ENCODE data around the gene LGMN. TPM values are rescaled to one million over a fixed set of nuclear protein-coding genes. Genes with fewer than 3 reads are reported as not detected.

The LGMN gene
- total RNA-seq, 4 donors from 2014 or later = 26.5 to 103 (median 57.2) TPM

DNA sequence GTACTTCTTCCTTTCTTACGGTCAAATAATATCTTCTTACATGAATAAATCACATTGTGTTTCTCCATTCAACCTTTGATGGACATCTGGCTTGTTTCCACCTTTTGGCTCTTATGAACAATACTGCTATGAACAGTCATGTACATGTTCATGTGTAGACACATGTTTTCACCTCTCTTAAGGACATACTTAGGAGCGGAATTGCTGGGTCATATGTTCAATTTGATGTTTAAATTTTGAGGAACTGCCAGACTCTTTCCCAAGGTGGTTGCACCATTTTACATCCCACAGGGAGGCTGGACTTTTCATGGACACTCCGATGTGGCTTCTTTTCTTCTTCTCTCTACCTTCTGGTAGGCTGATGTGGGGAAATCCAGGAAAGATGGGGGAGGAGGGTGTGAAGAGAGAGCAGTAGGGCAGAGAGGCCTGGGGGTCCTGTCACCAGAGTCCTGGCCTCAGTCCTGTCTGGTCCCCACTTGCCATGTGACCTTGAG is 16.8 kb downstream of the LGMN start:
- H3K27ac ChIP-seq = no peak overlapping the region
- TF ChIP-seq EP300 (IDR thresholded peaks at IDR 0.05; ENCODE audit: low read depth) (no peak), POLR2A (IDR thresholded peaks at IDR 0.05) (no peak), POLR2AphosphoS5 (IDR thresholded peaks at IDR 0.05) (no peak)
- TF ChIP-seq, protein P1, sequence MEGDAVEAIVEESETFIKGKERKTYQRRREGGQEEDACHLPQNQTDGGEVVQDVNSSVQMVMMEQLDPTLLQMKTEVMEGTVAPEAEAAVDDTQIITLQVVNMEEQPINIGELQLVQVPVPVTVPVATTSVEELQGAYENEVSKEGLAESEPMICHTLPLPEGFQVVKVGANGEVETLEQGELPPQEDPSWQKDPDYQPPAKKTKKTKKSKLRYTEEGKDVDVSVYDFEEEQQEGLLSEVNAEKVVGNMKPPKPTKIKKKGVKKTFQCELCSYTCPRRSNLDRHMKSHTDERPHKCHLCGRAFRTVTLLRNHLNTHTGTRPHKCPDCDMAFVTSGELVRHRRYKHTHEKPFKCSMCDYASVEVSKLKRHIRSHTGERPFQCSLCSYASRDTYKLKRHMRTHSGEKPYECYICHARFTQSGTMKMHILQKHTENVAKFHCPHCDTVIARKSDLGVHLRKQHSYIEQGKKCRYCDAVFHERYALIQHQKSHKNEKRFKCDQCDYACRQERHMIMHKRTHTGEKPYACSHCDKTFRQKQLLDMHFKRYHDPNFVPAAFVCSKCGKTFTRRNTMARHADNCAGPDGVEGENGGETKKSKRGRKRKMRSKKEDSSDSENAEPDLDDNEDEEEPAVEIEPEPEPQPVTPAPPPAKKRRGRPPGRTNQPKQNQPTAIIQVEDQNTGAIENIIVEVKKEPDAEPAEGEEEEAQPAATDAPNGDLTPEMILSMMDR (IDR thresholded peaks at IDR 0.05) = no peak
- no peak for DNase-seq
- intact Hi-C loops (cut with DNase I; ENCODE audit: low total_unique reads) = no loop called here
- no peaks in the 10 kb centered on the region for H3K27me3 ChIP-seq
- H3K4me1 ChIP-seq = peaks cover 2 to 16% (median 10%) of the 10 kb centered on the region in 4 donors
- H3K4me3 ChIP-seq = no peak overlapping the region
- no peaks in the 10 kb centered on the region for H3K9me3 ChIP-seq
- peaks cover 0 to 12% (median 3%) of the 10 kb centered on the region in 4 donors for H3K36me3 ChIP-seq
- in situ Hi-C loops (cut with MboI; ENCODE audit: low pct_ligation_motif_present in 1 of 4, low pct_unique_long_range_greater_than_20kb in 1 of 4, low sequenced_read_pairs in 3 of 4) = no loop called here
- 89 to 100% methylated on average over 3 of the region's 3 CpGs for WGBS, 2 donors (ENCODE audit: low coverage in 1 of 2)

DNA sequence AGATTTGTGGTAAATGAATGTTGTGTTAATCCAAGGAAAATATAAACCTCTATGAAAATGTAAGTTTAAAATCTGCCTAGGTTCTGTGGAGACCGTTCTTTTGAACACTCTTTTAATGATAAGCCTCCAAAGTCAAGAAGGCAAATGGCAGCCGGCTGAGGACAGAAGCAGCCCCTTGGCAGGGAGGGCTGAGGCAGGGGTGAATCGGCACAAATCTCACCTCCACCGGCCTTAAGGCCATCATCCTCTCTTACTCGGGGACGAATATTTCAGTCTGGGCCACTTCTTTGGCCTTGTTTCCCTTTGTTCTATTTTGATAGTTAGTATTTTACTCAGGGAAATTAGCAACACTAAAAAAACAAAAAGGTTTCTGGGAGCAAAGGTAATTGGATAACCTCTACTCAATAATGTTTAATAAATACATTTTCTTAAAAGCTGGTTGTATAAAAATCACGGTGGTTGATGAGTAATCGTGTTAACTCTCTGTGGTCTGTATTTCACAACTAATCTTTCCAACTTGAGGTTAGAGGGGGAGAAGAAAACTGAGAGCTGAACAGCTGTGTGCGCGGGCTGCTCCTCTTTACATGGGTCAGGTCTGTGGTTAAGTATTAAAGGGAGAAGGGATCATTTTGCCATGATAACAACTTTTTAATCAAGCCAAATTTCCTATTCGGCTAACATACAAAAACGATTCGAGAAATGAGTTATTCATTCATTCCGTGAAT is 18.6 kb downstream of the LGMN start:
- no peak for DNase-seq
- no peak for TF ChIP-seq POLR2AphosphoS5 (IDR thresholded peaks at IDR 0.05)
- TF ChIP-seq EP300 (IDR thresholded peaks at IDR 0.05; ENCODE audit: low read depth) = no peak
- TF ChIP-seq POLR2A (IDR thresholded peaks at IDR 0.05) = no peak
- TF ChIP-seq, protein P1 (IDR thresholded peaks at IDR 0.05) = no peak

DNA sequence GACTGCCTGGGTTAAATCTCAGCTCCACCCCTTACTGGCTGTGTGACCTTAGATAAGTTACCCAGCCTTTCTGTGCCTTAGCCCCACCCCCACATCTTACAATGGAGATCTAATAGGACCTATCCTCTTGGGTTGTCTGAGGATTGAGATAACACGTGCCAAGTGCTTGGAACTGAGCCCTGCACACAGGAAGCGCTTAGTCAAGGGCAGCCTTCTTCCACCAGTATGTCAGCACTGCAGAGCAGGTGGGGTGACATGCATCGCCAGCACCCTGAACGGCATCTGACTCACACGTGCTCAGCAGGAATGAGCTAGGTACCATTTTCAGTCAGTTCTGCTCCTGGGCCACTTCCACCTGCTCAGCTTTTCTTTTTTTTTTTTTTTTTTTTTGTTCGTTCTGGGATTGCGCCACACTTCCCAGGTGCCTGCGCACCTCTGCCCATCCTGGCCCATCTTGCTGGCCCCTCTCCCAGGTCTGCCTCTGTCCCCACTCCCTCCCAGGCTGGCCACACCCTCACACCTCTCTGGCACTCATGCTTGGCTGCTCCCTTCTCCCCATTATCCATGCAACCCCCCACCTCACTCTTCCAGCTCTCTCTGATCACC is 19.6 kb downstream of the LGMN start:
- peaks cover 22 to 37% (median 22%) of the 10 kb centered on the region in 4 donors for H3K4me1 ChIP-seq
- in situ Hi-C loops (cut with MboI; ENCODE audit: low pct_ligation_motif_present in 1 of 4, low pct_unique_long_range_greater_than_20kb in 1 of 4, low sequenced_read_pairs in 3 of 4) = no loop called here
- WGBS, 2 donors (ENCODE audit: low coverage in 1 of 2) = 60 to 67% methylated on average over 6 to 8 of the region's 8 CpGs
- no peaks in the 10 kb centered on the region for H3K9me3 ChIP-seq
- TF ChIP-seq POLR2A (IDR thresholded peaks at IDR 0.05) (no peak), EP300 (IDR thresholded peaks at IDR 0.05; ENCODE audit: low read depth) (no peak), POLR2AphosphoS5 (IDR thresholded peaks at IDR 0.05) (no peak)
- TF ChIP-seq, protein P1 (IDR thresholded peaks at IDR 0.05) = no peak
- H3K4me3 ChIP-seq = no peak overlapping the region
- H3K27me3 ChIP-seq = no peaks in the 10 kb centered on the region
- intact Hi-C loops (cut with DNase I; ENCODE audit: low total_unique reads) = no loop called here
- peaks cover 0 to 12% (median 3%) of the 10 kb centered on the region in 4 donors for H3K36me3 ChIP-seq
- no peak overlapping the region for H3K27ac ChIP-seq
- no peak for DNase-seq

More for the DNA sequence above, 18.6 kb downstream of the LGMN start:
- H3K27ac ChIP-seq = peak overlapping the region in 1 of 4 donors; percentile 38
- no peak overlapping the region for H3K4me3 ChIP-seq
- intact Hi-C loops (cut with DNase I; ENCODE audit: low total_unique reads) = no loop called here
- WGBS, 2 donors (ENCODE audit: low coverage in 1 of 2) = 63 to 64% methylated on average over 8 to 14 of the region's 14 CpGs
- H3K36me3 ChIP-seq = peaks cover 0 to 12% (median 3%) of the 10 kb centered on the region in 4 donors
- in situ Hi-C loops (cut with MboI; ENCODE audit: low pct_ligation_motif_present in 1 of 4, low pct_unique_long_range_greater_than_20kb in 1 of 4, low sequenced_read_pairs in 3 of 4) = no loop called here
- H3K27me3 ChIP-seq = no peaks in the 10 kb centered on the region
- no peaks in the 10 kb centered on the region for H3K9me3 ChIP-seq
- peaks cover 16 to 29% (median 23%) of the 10 kb centered on the region in 4 donors for H3K4me1 ChIP-seq

DNA sequence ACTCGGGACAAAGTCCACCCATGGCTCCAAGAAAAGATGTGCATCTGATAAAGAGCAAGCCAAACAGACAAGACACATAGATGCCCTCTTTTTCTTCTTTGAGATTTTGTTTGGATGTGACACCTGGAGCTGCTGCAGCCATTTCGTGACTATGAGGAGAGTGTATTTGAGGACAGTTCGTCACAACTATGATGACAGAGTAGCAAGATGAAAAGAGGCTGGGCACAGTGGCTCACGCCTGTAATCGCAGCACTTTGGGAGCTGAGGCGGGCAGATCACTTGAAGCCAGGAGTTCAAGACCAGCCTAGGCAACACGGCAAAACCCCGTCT is 21.5 kb downstream of the LGMN start:
- Histone ChIP-seq H3K4me1 (peaks cover 22 to 43% (median 23%) of the 10 kb centered on the region in 4 donors), H3K4me3 (no peak overlapping the region), H3K36me3 (peaks cover 0 to 7% (median 3%) of the 10 kb centered on the region in 4 donors), H3K27me3 (no peaks in the 10 kb centered on the region), H3K9me3 (no peaks in the 10 kb centered on the region), H3K27ac (peak overlapping the region; percentile 75 to 85 (median 81))
- no peak for DNase-seq
- intact Hi-C loops (cut with DNase I; ENCODE audit: low total_unique reads) (no loop called here), in situ Hi-C loops (cut with MboI; ENCODE audit: low pct_ligation_motif_present in 1 of 4, low pct_unique_long_range_greater_than_20kb in 1 of 4, low sequenced_read_pairs in 3 of 4) (no loop called here)
- WGBS, 2 donors (ENCODE audit: low coverage in 1 of 2) = 89% methylated on average over 8 of the region's 8 CpGs; no CpG with 5 or more reads in 1 of the 2 donors
- TF ChIP-seq POLR2AphosphoS5 (IDR thresholded peaks at IDR 0.05) (no peak), POLR2A (IDR thresholded peaks at IDR 0.05) (no peak), EP300 (IDR thresholded peaks at IDR 0.05; ENCODE audit: low read depth) (no peak)
- TF ChIP-seq, protein P1 (IDR thresholded peaks at IDR 0.05) = no peak
